AG04450 (cell line): Measurements from ENCODE around the gene ULK4. TPM values are rescaled to one million over a fixed set of nuclear protein-coding genes. Genes with fewer than 3 reads are reported as not detected.

Source experiments
- CTCF ChIA-PET: fragments of 300-600, 350-600 bp; formaldehyde crosslinking; extraction: SDS; loops from one replicate; lab custom pipeline; 2022; ENCODE audit warnings: antibody characterized with exemption, inconsistent platforms; lab: Charles Lee
- POLR2A ChIA-PET: fragments of 350-600 bp; formaldehyde crosslinking; extraction: SDS; loops from one replicate; lab custom pipeline; 2021; ENCODE audit warnings: antibody characterized with exemption, inconsistent platforms; lab: Yijun Ruan, JAX
- DNase-seq: peaks from one replicate; pipeline ENCODE4 v3.0.0-alpha.2; 2011; ENCODE audit warnings: low read depth, low spot score
- H3K27ac ChIP-seq: one replicate; pipeline ENCODE4 v1.5.1; 2012; ENCODE audit warnings: low read depth, low read length, control low read depth
- H3K27me3 ChIP-seq: one replicate; pipeline ENCODE4 v1.6.0; 2012; ENCODE audit warnings: low read length; ENCODE audit not compliant: control insufficient read depth, insufficient read depth
- H3K4me3 ChIP-seq: 2 replicates; pipeline ENCODE4 v1.5.1; 2011; ENCODE audit warnings: mild to moderate bottlenecking, low read depth, low read length, control low read depth
- H3K9me3 ChIP-seq: 2 replicates; pipeline ENCODE4 v1.5.1; 2012; ENCODE audit warnings: low read length; ENCODE audit not compliant: control insufficient read depth, insufficient read depth
- polyA plus RNA-seq: library from polyadenylated mRNA; depleted of rRNA; stranded (reverse); fragments of >200 nt; gene quantifications from 2 replicates; pipeline ENCODE4 v1.2.3, GENCODE V29; 2011
- TF ChIP-seq, protein P1 (sequence below): IDR thresholded peaks from 2 replicates; pipeline ENCODE4 v1.5.1; 2011; ENCODE audit warnings: low read depth, low read length, control low read depth, inconsistent platforms

Gene ULK4
- polyA plus RNA-seq, 1 experiment, result 3.7 TPM

DNA sequence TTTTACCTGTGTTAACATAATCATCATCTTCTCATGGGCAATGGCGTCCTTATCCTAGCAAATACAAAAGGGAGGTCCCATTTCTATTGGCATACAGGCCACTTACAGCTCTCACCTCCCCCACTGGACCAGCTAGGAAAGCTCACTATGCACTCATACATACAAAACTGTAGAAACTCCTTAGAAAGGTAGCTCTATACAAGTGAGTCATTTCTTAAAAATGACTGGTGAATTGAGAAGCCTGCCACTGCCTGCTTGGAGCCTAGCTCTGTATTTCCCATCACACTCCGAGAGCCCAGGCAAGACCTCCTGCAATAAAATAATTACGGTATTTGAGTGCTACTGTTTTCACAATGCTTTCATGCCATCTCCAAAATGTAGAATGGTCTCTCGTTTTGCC, 321.8 kb downstream of the ULK4 start:
- no peaks in the 10 kb centered on the region for H3K27me3 ChIP-seq
- H3K4me3 ChIP-seq, result no peak overlapping the region
- TF ChIP-seq, protein P1, sequence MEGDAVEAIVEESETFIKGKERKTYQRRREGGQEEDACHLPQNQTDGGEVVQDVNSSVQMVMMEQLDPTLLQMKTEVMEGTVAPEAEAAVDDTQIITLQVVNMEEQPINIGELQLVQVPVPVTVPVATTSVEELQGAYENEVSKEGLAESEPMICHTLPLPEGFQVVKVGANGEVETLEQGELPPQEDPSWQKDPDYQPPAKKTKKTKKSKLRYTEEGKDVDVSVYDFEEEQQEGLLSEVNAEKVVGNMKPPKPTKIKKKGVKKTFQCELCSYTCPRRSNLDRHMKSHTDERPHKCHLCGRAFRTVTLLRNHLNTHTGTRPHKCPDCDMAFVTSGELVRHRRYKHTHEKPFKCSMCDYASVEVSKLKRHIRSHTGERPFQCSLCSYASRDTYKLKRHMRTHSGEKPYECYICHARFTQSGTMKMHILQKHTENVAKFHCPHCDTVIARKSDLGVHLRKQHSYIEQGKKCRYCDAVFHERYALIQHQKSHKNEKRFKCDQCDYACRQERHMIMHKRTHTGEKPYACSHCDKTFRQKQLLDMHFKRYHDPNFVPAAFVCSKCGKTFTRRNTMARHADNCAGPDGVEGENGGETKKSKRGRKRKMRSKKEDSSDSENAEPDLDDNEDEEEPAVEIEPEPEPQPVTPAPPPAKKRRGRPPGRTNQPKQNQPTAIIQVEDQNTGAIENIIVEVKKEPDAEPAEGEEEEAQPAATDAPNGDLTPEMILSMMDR, result no peak
- ChIA-PET POLR2A (no interaction called here), CTCF (no interaction called here)
- H3K9me3 ChIP-seq, result no peaks in the 10 kb centered on the region
- no peak for DNase-seq
- H3K27ac ChIP-seq, result no peak overlapping the region

DNA sequence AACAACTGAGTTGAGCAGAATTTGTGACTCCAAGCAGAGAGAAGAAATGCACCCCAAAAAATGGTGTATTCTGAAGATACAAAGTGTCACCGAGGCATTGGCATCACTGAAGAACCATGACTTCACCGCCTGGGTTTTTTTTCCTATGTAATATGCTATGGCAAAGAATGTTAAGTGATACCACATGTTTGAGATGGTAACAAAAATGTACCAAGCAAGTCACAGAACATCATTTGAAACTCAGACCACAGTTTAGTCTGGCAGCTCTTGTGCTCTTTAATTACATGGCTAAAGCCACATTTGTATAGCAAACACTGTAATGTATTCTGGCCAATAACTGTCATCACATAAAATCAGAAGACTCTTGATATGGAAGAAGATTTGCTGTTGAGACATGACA, 323.5 kb downstream of the ULK4 start:
- DNase-seq, result no peak
- CTCF ChIA-PET, result no interaction called here
- Histone ChIP-seq H3K27me3 (no peaks in the 10 kb centered on the region), H3K27ac (no peak overlapping the region), H3K4me3 (no peak overlapping the region), H3K9me3 (no peaks in the 10 kb centered on the region)
- POLR2A ChIA-PET, result no interaction called here
- TF ChIP-seq, protein P1, result no peak

DNA sequence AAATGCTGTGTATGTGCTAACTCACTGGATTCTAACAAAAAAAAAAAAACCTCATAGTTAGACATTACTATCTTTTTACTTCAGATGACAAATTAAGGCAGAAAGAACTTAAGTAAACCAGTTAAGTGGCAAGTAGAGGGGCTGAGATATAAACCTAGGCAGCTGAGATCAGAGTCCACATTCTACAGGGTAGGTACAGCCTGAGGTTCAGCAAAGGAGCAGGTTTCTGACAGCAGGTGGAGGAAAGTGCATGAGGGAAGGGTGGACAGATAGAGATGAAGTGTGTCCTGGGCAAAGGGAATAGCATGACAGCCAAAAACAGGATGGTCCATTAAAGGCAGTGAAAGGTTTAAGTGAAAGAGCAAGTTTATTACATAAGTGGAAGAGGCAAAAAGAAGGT, 329.2 kb downstream of the ULK4 start:
- CTCF ChIA-PET, result no interaction called here
- POLR2A ChIA-PET, result no interaction called here
- Histone ChIP-seq H3K4me3 (no peak overlapping the region), H3K9me3 (no peaks in the 10 kb centered on the region), H3K27me3 (no peaks in the 10 kb centered on the region), H3K27ac (no peak overlapping the region)
- DNase-seq, result no peak
- TF ChIP-seq, protein P1, result no peak

DNA sequence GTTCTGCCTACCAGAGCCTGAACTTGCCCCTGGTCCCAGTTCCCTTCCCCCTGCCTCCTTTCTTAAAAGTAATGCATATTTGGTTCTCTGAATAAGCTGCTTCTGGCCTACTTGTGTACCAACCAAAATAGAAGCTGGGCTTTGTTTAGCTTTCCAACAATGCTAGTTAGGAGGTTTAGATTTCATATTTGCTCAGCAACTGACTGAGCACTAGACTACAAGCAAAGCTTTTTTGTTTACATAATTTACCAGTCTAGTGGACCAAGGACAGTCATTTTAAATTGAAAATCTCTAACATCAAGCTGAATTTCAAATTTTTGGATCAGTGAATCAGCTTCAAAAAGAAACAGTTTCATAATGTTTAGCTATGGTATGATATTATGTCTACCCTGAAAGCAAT, 331.2 kb downstream of the ULK4 start:
- Histone ChIP-seq H3K27ac (no peak overlapping the region), H3K9me3 (no peaks in the 10 kb centered on the region), H3K27me3 (no peaks in the 10 kb centered on the region), H3K4me3 (no peak overlapping the region)
- no peak for DNase-seq
- POLR2A ChIA-PET, result no interaction called here
- CTCF ChIA-PET, result no interaction called here
- TF ChIP-seq, protein P1, result no peak

DNA sequence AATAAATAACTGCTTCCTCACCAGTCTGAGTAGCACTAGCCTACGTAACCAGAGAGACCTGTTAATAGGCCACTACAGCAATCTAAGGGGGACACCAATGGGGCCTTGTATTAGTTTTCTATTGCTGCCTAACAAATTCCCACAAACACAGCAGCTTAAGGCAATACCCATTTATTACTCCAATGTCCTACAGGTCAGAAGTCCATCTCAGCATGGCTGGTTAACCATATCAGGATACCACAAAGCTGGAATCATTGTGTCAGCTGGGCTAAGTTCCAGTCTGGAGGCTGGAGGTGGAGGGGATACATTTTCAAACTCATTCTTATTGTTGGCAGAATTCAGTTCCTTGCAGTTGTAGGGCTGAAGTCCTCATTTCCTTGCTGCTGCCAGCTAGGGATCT, 331.9 kb downstream of the ULK4 start:
- no peaks in the 10 kb centered on the region for H3K9me3 ChIP-seq
- DNase-seq, result no peak
- no peak overlapping the region for H3K4me3 ChIP-seq
- no peaks in the 10 kb centered on the region for H3K27me3 ChIP-seq
- CTCF ChIA-PET, result no interaction called here
- TF ChIP-seq, protein P1, result no peak
- POLR2A ChIA-PET, result no interaction called here
- H3K27ac ChIP-seq, result no peak overlapping the region
